ENCODE results near the gene CCNE1. TPM values are rescaled to one million over a fixed set of nuclear protein-coding genes. Genes with fewer than 3 reads are reported as not detected.
"Not testable (repeated sequence)": the region's sequence is repeated elsewhere in the genome, so short reads cannot be mapped to it uniquely, and the experiment has no call there.

Gene CCNE1
- total RNA-seq, 1 experiment from 2014 or later = 40.1 TPM

DNA sequence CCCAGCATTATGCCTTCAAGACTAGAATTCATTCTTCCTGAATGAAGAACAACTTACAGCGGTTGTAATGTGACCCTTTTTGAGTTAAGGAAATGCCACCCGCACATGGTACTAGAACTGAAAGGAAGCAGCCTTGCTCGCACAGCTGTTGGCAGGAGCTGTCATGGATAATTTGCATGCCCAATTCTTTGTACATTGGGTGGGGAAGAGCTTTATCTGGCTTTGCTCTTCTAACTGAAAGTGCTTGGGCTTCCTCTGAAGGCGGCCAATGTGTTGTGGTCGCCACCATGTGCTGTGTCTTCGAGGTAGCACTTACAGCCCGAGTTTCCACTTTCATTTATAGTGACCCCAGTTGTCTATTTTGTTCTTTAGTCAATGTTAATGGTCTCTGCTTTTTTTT is 3.4 kb downstream of the CCNE1 start:
- DNase-seq (ENCODE audit: low spot score) = no peak

DNA sequence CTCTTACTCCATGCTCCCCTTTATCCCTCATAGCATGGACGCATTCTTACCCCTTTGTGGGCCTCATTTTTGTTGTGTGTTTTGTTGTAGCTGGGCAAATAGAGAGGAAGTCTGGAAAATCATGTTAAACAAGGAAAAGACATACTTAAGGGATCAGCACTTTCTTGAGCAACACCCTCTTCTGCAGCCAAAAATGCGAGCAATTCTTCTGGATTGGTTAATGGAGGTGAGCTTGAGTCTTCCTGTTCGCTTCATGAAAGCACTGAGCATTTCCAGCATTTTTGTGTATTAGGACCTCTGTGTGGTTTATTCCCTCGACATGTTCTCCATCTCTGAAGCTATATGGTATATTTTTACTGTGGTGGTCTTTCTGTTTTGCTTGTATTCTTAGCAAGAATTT is 5.5 kb downstream of the CCNE1 start:
- no peak for DNase-seq (ENCODE audit: low spot score)

DNA sequence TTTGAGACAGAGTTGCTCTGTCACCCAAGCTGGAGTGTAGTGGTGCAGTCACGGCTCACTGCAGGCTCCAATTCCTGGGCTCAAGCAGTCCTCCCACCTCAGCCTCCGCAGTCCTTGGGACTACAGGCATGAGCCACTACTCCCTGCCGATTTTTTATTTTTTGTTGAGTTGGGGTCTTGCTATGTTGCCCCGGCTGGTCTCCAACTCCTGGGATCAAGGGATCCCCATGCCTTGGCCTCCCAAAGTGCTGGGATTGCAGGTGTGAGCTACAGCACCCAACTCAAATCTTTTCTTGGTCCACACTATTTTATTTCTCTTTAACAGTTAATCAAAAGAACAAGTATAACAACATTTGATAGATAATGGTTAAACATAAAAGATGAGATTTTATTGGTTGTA is 7.5 kb downstream of the CCNE1 start:
- DNase-seq (ENCODE audit: low spot score) = no peak

DNA sequence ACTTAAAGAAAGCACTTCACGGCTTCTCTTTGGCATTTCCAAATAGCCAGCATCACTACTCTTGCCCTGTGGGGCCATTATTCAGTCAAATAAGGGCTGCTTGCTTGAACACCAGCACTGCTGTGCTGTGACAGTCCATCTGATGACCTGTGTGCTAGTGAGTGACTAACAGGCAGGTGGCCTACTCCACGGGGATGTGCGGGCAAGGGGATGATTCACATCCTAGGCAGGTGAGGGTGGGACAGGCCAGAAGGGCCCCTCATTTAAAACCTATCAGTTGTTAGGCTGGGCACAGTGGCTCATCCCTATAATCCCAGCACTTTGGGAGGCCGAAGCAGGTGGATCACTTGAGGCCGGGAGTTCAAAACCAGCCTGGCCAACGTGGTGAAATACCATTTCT is 8.2 kb downstream of the CCNE1 start:
- no peak for DNase-seq (ENCODE audit: low spot score)

DNA sequence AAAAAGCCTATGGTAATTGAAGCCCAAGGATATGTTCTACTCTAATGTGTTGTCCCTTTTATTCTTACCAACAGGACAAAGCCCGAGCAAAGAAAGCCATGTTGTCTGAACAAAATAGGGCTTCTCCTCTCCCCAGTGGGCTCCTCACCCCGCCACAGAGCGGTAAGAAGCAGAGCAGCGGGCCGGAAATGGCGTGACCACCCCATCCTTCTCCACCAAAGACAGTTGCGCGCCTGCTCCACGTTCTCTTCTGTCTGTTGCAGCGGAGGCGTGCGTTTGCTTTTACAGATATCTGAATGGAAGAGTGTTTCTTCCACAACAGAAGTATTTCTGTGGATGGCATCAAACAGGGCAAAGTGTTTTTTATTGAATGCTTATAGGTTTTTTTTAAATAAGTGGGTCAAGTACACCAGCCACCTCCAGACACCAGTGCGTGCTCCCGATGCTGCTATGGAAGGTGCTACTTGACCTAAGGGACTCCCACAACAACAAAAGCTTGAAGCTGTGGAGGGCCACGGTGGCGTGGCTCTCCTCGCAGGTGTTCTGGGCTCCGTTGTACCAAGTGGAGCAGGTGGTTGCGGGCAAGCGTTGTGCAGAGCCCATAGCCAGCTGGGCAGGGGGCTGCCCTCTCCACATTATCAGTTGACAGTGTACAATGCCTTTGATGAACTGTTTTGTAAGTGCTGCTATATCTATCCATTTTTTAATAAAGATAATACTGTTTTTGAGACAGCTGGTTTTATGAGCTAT is 12.0 kb downstream of the CCNE1 start:
- no peak for DNase-seq (ENCODE audit: low spot score)

DNA sequence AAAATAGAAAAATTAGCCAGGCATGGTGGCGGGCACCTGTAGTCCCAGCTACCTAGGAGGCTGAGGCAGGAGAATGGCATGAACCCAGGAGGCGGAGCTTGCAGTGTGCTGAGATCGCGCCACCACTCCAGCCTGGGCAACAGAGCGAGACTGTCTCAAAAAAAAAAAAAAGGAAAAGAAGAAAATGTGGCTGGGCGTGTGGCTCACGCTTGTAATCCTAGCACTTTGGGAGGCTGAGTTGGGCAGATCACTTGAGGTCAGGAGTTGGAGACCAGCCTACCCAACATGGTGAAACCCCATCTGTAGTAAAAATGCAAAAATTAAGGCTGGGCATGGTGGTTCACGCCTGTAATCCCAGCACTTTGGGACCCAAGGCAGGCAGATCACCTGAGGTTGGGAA is 13.5 kb downstream of the CCNE1 start:
- not testable (repeated sequence) for DNase-seq (ENCODE audit: low spot score)

DNA sequence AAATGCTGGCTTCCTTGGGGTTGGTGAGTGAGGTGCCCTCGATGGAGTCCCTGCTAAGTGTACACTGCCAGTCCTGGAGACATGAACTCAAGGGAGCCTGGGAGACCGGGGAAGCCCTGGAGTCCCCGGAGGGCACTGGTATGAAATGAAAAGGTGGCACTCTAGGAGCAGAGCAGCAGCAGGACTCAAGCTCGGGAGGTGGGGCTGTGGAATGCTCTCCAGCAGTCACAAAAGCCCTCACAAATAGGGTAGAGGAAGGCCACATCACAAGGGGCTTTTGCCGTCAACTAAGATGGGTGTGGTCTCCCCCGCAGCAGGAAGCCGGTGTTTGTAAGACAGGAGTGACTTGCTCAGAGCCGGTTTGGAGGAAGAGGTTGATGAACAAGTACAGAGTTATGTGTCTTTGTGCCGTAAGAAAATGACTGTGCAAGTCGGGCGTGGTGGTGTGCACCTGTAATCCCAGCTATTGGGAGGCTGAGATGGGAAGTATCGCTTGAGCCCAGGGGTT is 19.3 kb downstream of the CCNE1 start:
- DNase-seq (ENCODE audit: low spot score) = no peak

DNA sequence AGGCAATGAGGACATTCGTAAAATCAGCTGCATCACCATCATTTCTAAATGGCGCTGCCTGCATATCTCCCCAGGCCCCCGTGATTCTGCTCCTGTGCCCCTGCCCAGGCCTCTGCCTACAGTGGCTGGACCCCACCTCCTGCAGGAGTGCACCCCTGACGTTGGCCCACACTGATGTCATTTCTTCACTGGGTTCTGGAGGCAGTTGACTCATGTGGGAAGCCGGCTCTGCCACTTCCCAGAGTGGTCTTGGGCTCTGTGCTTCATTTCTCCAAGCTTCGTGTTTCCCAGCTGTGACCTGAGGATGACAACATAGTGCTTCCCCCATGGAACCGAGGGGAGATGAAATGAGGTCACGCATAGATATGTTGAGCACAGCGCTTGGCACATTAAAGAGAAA is 19.9 kb downstream of the CCNE1 start:
- DNase-seq (ENCODE audit: low spot score) = no peak

DNA sequence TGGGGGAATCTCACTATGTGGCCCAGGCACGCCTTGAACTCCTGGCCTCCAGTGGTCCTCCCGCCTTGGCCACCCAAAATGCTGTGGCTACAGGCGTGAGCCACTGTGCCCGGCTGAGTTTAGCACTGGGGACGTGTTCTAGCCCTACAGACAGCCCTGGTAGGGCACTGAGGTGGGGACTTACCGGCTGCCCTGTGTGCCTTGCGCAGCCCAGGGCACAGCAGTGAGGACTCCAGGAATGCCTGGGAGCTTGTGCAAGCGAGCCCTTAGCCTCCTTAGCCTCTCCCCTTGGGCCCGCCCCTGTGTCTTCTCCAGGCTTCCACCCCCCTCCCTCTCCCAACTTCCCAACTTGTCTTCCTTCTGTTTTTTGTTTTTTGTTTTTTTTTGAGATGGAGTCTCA is 21.0 kb downstream of the CCNE1 start:
- no peak for DNase-seq (ENCODE audit: low spot score)

DNA sequence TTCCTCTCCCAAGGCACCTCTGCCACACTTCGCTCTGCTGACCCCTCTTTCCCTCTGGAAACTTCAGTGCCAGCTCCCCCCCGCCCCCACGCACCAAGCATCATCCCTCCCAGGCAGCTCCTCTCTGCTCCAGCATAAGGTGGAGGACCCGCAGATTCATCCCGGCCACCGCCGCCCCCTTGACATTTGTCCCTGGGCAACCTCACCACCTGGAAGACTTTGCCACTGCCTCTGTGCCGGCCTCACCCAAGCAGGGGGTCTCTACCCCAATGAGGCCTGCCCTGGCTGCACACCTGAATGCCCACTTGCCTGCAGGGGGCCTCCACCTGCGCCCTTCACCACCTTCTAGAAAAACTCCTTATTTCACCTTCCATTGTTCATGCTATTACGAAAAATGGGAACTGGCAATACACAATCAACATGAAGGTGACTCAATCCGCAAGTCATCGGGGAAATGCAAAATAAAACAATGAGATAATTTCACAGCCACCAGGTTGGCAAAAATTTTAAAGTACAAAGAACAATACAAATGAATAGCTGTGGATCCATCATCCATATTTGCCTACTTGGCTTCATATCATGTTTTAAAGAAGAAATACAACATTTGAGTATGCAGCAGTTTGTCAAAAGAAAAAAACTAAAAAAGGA is 21.9 kb downstream of the CCNE1 start:
- DNase-seq (ENCODE audit: low spot score) = no peak

DNA sequence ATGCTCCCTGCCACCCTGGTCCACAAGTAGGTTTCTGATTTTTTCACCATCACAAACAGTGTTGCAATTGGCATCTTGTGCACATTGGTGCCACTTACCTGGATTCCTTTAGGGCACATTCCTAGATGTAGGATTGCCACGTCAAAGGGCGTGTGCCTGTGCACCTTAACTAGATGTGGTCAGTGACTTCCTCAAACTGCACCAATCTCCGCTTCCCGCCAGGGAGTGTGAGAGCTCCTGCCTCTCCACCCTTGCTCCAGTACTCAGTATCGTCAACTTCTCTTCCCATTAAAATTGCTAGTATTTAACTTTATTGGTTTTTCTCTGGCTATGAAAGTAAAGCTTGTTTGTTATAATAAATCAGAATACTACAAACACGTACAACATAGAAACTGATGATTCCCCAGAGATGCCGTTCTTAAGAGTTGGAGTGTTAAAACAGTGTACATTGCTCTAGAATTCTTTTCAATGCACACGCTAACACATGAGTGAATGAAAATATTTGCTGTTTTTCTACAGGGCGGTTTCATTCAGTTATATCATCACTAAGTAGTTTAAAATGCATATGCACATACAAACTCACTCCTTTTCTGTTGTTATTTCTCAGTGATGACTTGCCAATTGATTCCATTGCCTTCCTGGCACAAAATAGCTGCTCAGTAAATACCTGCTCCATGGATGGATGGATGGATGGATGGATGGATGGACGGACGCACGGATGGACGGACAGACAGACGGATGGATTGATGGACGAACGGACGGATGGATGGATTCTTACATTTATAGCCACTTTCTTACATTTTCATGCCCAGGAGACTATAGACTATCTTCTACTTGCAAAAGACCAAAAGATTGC is 23.4 kb downstream of the CCNE1 start:
- no peak for DNase-seq (ENCODE audit: low spot score)

DNA sequence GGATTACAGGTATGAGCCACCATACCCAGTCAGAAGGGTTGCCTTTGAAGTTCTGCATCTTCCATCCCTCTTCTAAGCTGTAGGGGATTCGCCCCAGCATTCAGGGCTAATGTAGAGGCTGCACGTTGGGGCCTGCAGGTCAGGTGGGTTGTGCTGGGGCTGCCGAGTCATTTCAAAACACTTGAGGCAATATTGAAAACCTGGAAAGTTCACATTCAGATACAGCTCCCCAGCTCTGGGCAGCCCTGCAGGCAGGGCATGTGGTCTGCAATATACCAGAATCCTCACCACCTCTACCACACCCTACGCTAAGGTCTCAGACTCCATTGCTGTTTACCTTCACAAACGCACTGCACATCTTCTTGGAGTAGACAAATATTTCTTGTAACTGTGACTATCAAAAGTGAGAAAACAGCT is 24.6 kb downstream of the CCNE1 start:
- DNase-seq (ENCODE audit: low spot score) = no peak

DNA sequence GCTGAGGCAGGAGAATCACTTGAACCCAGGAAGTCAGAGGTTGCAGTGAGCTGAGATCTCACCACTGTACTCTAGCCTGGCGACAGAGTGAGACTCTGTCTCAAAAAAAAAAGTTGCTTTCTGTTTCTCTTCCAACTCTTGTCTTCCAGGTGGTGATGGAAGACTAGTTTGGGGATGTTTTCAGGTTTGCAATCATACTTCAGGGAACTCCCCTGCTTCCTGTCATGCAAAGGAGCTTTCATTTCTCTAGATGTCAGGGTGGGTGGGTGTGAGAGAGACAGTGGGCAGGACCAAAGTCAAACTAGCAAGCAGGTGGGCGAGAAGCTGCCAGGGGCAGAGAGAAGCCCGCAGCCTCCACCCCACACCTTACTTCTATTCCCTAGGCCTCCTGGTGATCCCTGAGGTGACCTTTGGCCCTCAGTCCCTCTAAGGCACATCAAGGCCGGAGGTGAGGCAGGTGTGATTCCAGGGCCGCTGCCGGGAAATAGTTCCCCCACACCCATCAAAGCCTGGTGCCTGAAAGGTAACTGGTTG is 25.7 kb downstream of the CCNE1 start:
- no peak for DNase-seq (ENCODE audit: low spot score)

DNA sequence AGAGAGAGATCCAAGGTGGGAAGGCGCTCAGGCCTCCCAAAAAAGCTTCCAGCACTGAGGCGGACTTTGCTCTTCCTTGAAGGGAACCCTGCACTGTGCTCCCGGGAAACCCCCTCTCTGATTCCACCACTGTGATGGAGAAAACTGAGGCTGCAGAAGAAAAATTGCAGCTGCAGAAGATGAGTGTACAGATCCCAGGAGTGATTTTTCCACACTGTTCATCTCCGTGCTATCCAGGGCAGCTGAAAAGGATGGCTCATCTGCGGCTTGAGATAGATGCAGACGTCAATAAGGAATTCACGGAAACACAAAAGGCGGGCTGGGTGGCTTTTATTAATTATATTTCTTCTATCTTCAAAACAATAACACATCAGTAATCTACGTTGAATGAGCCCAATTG is 26.2 kb downstream of the CCNE1 start:
- no peak for DNase-seq (ENCODE audit: low spot score)

DNA sequence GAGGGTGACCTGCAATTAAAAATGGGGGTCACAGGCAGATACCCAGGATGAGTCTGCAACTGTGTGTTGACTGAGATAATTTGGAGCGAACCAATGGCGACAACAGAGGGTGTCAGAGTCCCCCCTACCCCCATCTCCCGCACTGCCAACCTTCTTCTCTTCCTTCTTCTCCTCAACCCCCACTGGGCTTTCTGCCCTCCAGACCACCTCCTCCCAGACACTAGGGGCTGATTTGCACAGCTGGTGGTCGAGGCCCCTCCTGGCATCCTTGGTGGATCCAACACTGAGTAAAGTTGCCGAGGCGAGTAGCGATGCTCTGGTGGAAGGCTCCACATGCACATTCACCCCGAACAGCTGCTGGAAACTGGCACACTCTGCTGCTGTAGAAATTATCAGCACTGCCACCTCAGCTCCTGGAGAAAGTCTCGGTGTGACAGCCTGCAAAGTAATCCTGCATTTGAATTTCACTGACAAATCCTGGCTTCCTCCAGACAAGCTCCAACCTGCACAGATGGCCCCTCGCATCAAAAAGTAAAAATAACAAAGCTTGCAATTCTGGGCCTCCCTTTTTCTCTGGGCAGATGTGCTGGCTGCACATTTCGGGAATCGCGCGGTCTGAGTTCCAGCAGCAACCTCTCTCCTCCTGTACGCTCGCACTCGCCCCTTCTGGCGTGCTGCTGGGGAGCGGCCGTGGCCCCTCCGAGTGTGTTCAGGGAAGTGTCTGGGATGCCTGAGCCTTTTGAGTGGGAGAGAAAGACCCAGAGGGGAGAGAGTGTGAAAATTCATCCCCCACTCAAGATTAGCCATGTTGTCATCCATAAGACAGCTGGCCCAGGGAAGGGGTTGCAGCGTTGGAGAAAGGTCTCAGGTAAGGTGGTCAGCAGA is 28.5 kb downstream of the CCNE1 start:
- DNase-seq (ENCODE audit: low spot score) = no peak

DNA sequence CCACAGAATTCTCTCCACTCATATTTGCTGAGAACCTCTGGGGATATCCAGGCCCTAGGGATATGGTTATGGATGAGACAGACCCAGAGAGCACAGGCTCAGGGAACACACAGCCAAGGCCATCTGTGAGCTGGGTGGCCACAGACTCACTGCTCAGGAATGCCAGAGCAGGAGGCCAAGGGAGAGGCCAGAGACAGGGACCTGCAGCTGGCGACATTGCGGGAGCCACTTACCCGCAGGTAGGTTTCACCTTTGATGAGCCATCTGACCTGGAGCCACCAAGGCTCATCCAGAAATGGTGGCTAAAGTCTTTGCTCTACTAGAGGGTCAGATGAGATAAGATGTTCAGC is 29.4 kb downstream of the CCNE1 start:
- no peak for DNase-seq (ENCODE audit: low spot score)

DNA sequence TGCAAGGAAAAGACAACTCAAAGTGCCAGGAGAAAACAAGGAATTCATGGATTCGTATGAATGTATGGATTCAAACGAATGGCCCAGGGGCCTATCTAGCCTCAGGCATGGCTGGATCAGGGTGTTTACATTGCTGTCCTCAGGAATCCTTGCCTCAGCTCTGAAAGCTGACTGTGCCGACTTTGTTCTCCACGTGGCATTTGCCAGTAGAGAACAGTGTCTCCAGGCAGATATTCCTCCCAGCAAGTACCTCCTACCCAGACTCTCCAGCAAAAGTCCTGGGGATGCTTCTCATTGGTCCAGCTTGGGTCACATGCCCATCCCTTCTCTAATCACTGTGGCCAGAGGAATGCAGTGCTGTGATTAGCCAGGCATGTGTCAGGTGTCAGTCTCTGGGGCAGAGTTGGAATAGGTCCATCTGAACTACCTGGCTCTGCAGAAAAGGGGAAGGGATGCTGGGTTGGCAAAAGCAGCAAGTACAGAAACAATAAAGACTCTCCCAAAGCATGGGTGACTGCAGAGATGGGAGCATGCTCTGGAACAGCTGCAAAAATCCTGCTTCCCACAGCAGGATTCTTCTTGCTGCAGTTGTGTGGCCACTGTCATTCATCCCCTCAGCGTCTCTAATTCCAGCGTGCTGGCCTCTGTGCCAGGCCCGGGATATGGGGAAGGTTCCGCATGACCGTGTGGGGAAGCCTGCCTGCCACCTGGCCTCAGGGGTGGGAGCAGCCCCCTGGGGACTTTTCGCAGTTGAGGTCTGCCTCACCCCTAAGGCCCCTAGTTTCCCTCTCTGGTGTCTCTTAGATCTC is 30.0 kb downstream of the CCNE1 start:
- DNase-seq (ENCODE audit: low spot score) = peak; percentile 84

DNA sequence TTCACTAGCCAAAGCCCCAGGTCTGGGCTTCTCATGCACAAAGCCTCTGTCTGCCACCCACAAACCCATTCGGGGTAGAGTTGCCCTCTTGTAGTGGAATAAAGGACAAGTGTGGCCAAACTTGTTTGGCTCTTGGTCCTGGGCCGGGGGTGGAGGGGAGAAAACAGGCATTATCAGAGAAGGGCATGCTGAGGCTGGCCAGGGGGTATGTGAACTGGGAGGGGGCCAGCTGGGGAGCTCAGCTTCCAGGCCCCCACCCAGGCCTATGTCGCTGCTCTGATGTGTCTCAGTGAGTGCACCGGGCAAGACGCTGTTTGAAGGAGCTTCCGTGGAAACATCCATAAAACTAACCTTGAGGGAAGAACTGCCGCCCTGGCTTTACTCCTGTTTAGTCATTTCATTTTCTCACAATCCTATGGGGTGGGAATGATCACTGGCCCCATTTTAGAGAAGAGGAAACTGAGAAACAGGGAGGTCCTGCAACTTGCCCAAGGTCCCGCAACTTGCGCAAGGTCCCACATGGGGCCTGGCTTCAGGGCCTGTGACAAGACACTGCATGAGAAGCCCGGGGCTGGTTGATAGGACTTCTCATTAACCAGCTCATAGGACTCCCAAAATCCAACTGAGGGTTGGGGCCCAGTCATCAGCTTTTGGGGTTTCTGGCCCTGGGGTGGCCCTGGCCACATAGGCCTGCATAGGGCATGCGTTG is 30.8 kb downstream of the CCNE1 start:
- no peak for DNase-seq (ENCODE audit: low spot score)

DNA sequence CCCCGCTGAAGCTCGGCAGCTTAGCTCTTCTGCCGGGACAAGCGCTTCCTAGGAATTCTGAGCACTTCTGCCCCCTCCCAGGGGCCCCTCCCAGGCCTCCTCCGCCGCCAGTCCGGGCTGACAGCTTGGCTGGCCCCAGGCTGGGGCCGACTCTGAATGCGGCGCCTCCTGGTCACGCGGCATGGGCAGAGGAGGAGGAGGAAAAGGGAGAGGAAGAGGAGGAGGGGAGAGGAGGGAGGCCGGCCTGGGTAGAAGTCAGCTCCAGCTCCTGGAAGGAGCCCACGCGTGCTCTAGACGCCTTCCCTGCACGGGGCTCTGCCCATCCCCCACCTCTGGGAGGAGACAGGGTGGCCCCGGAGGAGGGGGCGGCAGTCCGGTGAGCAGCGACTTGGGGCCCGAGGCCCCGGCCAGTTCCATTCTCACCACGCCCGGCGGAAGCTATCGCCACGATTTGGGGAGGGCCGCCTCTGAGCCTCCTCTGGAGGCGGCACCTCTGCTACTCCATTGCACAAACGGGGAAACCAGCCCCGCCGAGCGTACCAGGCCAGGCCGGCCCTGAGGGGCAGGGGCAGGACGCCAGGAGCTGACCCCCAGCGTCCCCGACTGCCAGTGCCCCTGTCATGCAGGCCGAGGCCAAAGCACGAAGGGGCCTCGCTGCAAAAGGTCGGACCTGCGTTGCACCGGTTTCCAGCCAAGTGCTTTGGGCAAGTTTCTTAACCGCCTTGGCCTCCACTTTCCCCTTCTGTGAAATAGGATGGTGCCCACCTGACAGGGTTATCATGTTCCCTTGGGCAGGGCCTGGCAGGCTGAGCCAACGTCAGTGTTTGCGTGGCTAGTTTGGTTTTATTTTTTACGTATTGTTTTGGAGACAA is 31.6 kb downstream of the CCNE1 start:
- DNase-seq (ENCODE audit: low spot score) = no peak
